ENCODE measurements around the gene ZNF214. TPM values are rescaled to one million over a fixed set of nuclear protein-coding genes. Genes with fewer than 3 reads are reported as not detected.
A peak's percentile ranks its signal among the peaks of the same experiment; 100 is the strongest.

Gene ZNF214
- total RNA-seq, 2 experiments from 2014 or later = not detected

GRCh38 chr11:7030836-7031235 lies 10.7 kb upstream of the ZNF214 start:
- no peak overlapping the region for H3K27ac Mint-ChIP-seq
- CTCF ChIA-PET = no interaction called here
- ATAC-seq (no peak), DNase-seq (no peak)
- POLR2A ChIA-PET = no interaction called here
- H3K27me3 Mint-ChIP-seq = no peaks in the 10 kb centered on the region
- no peak overlapping the region for H3K4me3 Mint-ChIP-seq
- H3K4me1 Mint-ChIP-seq (ENCODE audit: low read depth) = no peaks in the 10 kb centered on the region
- no peaks in the 10 kb centered on the region for H3K36me3 Mint-ChIP-seq (ENCODE audit: low read depth)
- H3K9me3 Mint-ChIP-seq = no peaks in the 10 kb centered on the region
- TF ChIP-seq CTCF (IDR thresholded peaks at IDR 0.05) = no peak
- intact Hi-C loops (cut with micrococcal nuclease) = no loop called here

DNA sequence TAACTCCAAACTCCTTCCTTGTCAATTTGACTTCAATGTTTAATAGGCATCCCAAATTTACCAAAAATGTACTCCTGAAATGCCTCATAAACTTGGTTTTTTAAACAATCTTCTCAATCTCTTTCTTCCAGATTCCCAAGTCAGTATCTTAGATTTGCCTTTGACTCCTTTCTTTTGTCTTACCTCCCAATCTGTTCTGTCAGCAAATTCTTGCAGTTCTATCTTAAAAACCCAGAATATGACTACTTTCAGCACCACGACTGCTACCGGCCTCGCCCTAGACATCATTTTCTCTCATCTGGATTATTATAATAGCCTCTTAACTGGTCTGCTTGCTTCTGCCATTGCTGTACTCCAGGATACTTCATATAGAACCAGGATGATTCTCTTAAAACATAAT lies 8.0 kb upstream of the ZNF214 start:
- DNase-seq (no peak), ATAC-seq (no peak)
- H3K4me1 Mint-ChIP-seq (ENCODE audit: low read depth) = no peaks in the 10 kb centered on the region
- peaks cover 2% of the 10 kb centered on the region for H3K27me3 Mint-ChIP-seq
- H3K4me3 Mint-ChIP-seq = no peak overlapping the region
- no peaks in the 10 kb centered on the region for H3K9me3 Mint-ChIP-seq
- no peak overlapping the region for H3K27ac Mint-ChIP-seq
- POLR2A ChIA-PET = no interaction called here
- CTCF ChIA-PET = no interaction called here
- TF ChIP-seq CTCF (IDR thresholded peaks at IDR 0.05) = no peak
- no peaks in the 10 kb centered on the region for H3K36me3 Mint-ChIP-seq (ENCODE audit: low read depth)
- intact Hi-C loops (cut with micrococcal nuclease) = no loop called here

DNA sequence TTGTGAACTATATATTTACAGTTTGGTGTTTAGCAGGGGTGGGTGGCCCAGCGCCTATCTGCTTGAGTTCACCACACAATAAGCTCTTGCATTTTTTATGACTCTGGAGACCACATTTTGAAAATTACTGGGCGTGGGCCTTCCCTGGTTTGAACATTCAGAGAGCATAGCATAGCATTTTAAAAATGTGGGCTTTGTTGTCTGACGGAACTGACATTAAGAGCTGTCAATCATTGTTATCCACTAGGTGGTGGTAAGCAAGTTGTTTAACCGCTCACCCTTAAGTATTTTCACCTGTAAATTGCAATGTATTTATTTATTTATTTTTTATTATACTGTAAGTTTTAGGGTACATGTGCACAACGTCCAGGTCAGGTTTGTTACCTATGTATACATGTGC lies 1.2 kb upstream of the ZNF214 start:
- Mint-ChIP-seq H3K4me1 (ENCODE audit: low read depth) (no peaks in the 10 kb centered on the region), H3K4me3 (no peak overlapping the region), H3K27me3 (peaks cover 26% of the 10 kb centered on the region), H3K36me3 (ENCODE audit: low read depth) (no peaks in the 10 kb centered on the region), H3K27ac (no peak overlapping the region), H3K9me3 (no peaks in the 10 kb centered on the region)
- intact Hi-C loops (cut with micrococcal nuclease) = no loop called here
- CTCF ChIA-PET = no interaction called here
- no peak for DNase-seq
- POLR2A ChIA-PET = no interaction called here
- no peak for ATAC-seq
- no peak for TF ChIP-seq CTCF (IDR thresholded peaks at IDR 0.05)

DNA sequence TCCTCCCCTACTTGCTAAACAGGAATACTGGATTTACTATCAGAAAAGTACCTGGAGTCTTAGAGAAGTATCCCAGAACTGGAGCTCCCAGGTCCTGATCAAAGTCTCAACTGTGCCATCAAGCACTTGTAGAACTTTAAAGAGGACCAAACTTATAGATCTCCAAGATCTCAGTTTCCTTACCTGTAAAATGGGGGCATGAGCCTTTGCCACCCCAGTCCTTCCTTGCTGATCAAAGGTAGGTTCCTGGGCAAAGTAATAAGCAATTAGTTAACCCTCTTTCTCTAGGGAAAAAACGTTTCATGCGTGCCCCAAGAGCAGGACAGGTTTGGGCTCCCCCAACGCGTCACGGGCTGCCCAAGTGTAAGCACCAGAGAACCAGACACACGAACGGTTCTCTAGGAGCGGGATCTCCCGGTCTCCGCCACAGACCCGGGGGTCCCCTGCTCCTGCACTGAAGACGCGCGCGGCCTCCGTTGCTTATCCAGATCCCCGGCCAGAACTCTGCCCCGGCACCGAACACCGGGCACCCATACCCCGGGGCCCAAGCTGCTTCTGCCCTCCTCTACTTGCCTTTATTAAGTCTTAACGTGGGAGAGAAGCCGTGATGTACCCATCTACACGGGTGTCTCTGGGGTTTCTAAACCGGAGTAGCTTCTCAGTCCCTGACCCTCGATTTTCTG lies 505 bp downstream of the ZNF214 start:
- Mint-ChIP-seq H3K36me3 (ENCODE audit: low read depth) (no peaks in the 10 kb centered on the region), H3K4me3 (peak overlapping the region; percentile 7), H3K27ac (no peak overlapping the region), H3K4me1 (ENCODE audit: low read depth) (no peaks in the 10 kb centered on the region), H3K27me3 (peaks cover 26% of the 10 kb centered on the region), H3K9me3 (no peaks in the 10 kb centered on the region)
- ATAC-seq (no peak), DNase-seq (no peak)
- intact Hi-C loops (cut with micrococcal nuclease) = no loop called here
- POLR2A ChIA-PET = interaction anchor here (0.6 kb wide), 1 partner anchor 967 kb away, joined by 3 read pairs; the partner anchor contains the start of gene EIF3F
- CTCF ChIA-PET = no interaction called here
- TF ChIP-seq CTCF (IDR thresholded peaks at IDR 0.05) = no peak

DNA sequence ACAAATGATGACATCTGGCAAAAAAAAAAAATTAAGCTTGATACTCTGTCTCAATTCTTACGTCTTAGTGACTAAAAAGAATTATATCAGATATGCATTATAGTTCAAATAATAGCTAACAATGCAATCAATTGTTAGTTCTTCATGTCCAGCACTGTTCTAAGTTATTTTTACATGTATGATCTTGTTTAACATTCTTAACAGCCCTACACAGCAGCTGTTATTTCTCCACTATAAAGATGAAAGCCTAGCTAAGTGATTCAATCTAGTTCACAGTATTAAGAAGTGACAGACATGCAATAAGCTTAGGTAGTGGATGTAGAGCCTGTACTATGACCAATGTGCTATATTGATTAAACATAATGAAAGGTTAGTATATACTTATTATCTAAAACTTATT lies 4.1 kb downstream of the ZNF214 start:
- H3K4me1 Mint-ChIP-seq (ENCODE audit: low read depth) = no peaks in the 10 kb centered on the region
- POLR2A ChIA-PET = no interaction called here
- no peak for TF ChIP-seq CTCF (IDR thresholded peaks at IDR 0.05)
- H3K36me3 Mint-ChIP-seq (ENCODE audit: low read depth) = no peaks in the 10 kb centered on the region
- CTCF ChIA-PET = no interaction called here
- H3K9me3 Mint-ChIP-seq = no peaks in the 10 kb centered on the region
- intact Hi-C loops (cut with micrococcal nuclease) = no loop called here
- no peak for DNase-seq
- no peak overlapping the region for H3K4me3 Mint-ChIP-seq
- no peak for ATAC-seq
- H3K27ac Mint-ChIP-seq = no peak overlapping the region
- peaks cover 16% of the 10 kb centered on the region for H3K27me3 Mint-ChIP-seq

Measured in activated CD8-positive, alpha-beta T cell treated with anti-CD3 and anti-CD28 coated beads for 36 hours (primary cell).